ENCODE data around the gene HOXD3.
A peak's percentile ranks its signal among the peaks of the same experiment; 100 is the strongest.

The HOXD3 gene

GRCh38 chr2:176178038-176178756 lies 21.1 kb downstream of the HOXD3 start:
- no peak for TF ChIP-seq CTCF (IDR thresholded peaks at IDR 0.05; ENCODE audit: extremely low read depth, missing control alignments)
- DNase-seq (ENCODE audit: low spot score): peak; percentile 49

- DNase-seq (ENCODE audit: low spot score): peak; percentile 34
- TF ChIP-seq CTCF (IDR thresholded peaks at IDR 0.05; ENCODE audit: extremely low read depth, missing control alignments): no peak
Measured at GRCh38 chr2:176178757-176179295, 21.7 kb downstream of the HOXD3 start.

GRCh38 chr2:176181551-176181950 lies 24.4 kb downstream of the HOXD3 start:
- no peak for DNase-seq (ENCODE audit: low spot score)
- TF ChIP-seq CTCF (IDR thresholded peaks at IDR 0.05; ENCODE audit: extremely low read depth, missing control alignments): no peak

- DNase-seq (ENCODE audit: low spot score): no peak
- no peak for TF ChIP-seq CTCF (IDR thresholded peaks at IDR 0.05; ENCODE audit: extremely low read depth, missing control alignments)
Measured at GRCh38 chr2:176182671-176183070, 25.6 kb downstream of the HOXD3 start.

- no peak for TF ChIP-seq CTCF (IDR thresholded peaks at IDR 0.05; ENCODE audit: extremely low read depth, missing control alignments)
- DNase-seq (ENCODE audit: low spot score): no peak
Measured at GRCh38 chr2:176184749-176185148, 27.6 kb downstream of the HOXD3 start.

- TF ChIP-seq CTCF (IDR thresholded peaks at IDR 0.05; ENCODE audit: extremely low read depth, missing control alignments): no peak
- no peak for DNase-seq (ENCODE audit: low spot score)
Measured at GRCh38 chr2:176186024-176186423, 28.9 kb downstream of the HOXD3 start.

GRCh38 chr2:176187200-176187898 lies 30.2 kb downstream of the HOXD3 start:
- no peak for DNase-seq (ENCODE audit: low spot score)
- TF ChIP-seq CTCF (IDR thresholded peaks at IDR 0.05; ENCODE audit: extremely low read depth, missing control alignments): no peak

Measured in GM20000 (cell line).